ENCODE results near the gene FBXW9. TPM values are rescaled to one million over a fixed set of nuclear protein-coding genes. Genes with fewer than 3 reads are reported as not detected.

The FBXW9 gene
- total and polyA plus RNA-seq, 2 of the 8 experiments (the other 6 are each of a cell fraction or from before 2014, with no cell fraction given), result 10.8 to 30.1 TPM

- no peak for TF ChIP-seq TAF1 (IDR thresholded peaks at IDR 0.05; ENCODE audit: low read depth, low read length)
- TF ChIP-seq SIX5 (IDR thresholded peaks at IDR 0.05; ENCODE audit: low read depth, low read length), result no peak
- no peak for TF ChIP-seq NANOG (IDR thresholded peaks at IDR 0.05; ENCODE audit: insufficient read depth, low read depth, low read length, poor library complexity, severe bottlenecking)
Measured at GRCh38 chr19:12652219-12652618, 44.2 kb downstream of the FBXW9 start (continued).

Data from H1 (cell line).